HG03175 (cell line): ENCODE data around the gene SELL.
"Not testable (repeated sequence)": the region's sequence is repeated elsewhere in the genome, so short reads cannot be mapped to it uniquely, and the experiment has no call there.

Experiments used
- ATAC-seq: cut with Tn5 transposase; IDR thresholded peaks from one replicate; pipeline ENCODE4 v1.9.1; 2021; ENCODE audit warnings: mild to moderate bottlenecking, moderate library complexity; ENCODE audit not compliant: unreplicated experiment

The SELL gene

GRCh38 chr1:169670244-169670643 is 41.2 kb downstream of the SELL start:
- not testable (repeated sequence) for ATAC-seq

- ATAC-seq, result peak; percentile 12
Measured at GRCh38 chr1:169667699-169668596, 43.5 kb downstream of the SELL start.

DNA sequence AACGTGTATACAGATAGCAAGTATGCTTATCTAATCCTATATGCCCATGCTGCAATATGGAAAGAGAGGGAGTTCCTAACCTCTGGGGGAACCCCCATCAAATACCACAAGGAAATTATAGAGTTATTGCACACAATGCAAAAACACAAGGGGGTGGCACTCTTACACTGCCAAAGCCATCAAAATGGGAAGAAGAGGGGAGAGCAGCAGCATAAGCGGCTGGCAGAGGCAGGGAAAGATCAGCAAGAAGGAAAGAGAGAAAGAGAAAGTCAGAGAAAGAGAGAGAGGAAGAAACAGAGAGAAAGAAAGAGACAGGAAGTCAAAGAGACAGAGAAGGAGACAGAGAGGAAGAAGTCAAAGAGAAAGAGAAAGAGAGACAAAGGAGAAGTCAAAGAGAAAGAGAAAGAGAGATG is 44.2 kb downstream of the SELL start:
- ATAC-seq, result peak; percentile 86

GRCh38 chr1:169662680-169663079 is 48.7 kb downstream of the SELL start:
- not testable (repeated sequence) for ATAC-seq

GRCh38 chr1:169661066-169661465 is 50.4 kb downstream of the SELL start:
- ATAC-seq, result not testable (repeated sequence)

GRCh38 chr1:169658777-169659176 is 52.6 kb downstream of the SELL start:
- not testable (repeated sequence) for ATAC-seq

DNA sequence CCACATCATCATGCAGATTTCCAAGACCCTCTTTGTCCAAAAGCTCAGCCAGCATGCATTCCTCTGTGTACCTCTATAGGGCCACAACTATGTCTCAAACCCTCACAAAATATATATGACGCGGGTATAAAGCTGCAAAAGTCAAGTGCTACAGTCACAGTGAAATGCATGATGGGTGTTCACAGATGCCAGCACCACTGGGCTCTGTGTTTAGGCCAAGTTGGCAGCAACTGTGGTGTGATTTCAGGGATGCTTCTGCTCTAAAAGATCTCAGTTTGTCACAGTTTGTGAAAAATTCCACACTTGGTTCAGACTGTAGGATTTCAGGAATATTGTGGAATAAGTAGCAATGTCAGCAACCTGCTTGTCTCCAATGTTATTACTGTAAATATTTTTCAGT is 57.5 kb downstream of the SELL start:
- ATAC-seq, result no peak

GRCh38 chr1:169651035-169651434 is 60.4 kb downstream of the SELL start:
- no peak for ATAC-seq

- no peak for ATAC-seq
Measured at GRCh38 chr1:169650551-169650950, 60.9 kb downstream of the SELL start.

DNA sequence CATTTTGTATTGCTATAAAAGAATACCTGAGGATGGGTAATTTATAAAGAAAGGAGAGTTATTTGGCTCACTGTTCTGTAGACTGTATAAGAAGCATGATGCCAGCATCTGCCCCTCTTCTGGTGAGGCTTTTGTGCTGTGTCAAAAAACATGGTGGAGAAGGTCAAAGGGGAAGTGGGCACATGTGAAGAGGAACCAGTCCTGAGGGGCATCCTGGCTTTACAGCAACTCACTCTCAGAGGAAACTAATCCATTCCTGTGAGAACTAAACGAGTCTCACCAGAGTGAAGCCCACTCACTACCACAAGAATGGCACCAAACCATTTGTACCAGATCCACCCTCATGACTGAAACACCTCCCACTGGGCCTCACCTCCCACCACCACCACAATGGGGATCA is 62.7 kb downstream of the SELL start:
- no peak for ATAC-seq

DNA sequence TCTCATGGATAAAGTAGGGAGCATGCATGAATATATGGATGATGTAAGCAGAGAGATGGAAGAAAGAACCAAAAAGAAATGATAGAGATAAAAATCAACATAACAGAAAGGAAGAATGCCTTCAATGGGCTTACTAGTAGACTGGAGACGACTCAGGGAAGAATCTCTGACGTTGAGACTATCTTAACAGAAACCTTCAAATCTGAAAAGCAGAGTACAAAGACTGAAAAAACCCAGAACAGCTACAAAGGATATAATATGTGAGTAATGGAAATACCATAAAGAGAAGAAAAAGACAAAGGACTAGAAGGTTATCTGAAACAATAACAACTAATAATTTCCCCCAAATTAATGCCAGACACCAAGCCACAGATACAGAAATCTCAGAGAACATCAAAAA is 63.2 kb downstream of the SELL start:
- no peak for ATAC-seq

GRCh38 chr1:169647512-169647911 is 63.9 kb downstream of the SELL start:
- no peak for ATAC-seq

DNA sequence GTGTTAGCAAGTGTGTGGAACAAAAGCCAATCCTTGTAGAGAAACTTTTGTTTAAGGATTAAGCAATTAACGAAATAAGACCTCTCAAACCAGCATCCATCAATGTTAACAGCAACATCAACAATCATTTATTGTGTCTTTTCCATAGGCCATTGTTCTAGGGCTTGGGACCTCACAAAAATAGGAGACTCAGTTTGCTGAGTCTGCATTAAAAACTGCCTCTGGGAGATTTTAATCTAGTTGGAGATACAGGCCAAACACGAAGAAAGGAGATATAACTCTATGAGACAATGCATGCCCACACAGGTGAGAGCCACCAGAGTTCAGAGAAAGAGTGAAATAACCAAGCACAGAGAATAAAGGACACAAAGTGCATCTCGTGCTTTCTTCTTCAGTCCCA is 67.1 kb downstream of the SELL start:
- ATAC-seq, result no peak
